Sigmoid colon (tissue), 7 donors: ENCODE measurements around the gene GLYAT. TPM values are rescaled to one million over a fixed set of nuclear protein-coding genes. Genes with fewer than 3 reads are reported as not detected.

Experiments used
- DNase-seq: peaks from one replicate; pipeline ENCODE4 v3.0.0-alpha.2; 2019
- H3K27ac ChIP-seq, 4 donors: fragments of 200-600 bp; sonication (generic); one replicate each; pipeline ENCODE4 v1.5.1; 2016 to 2019; ENCODE audit warnings: mild to moderate bottlenecking in 1 of 4
- H3K27me3 ChIP-seq, 3 donors: fragments of 200-600 bp; sonication (generic); one replicate each; pipeline ENCODE4 v1.5.1; 2019; ENCODE audit warnings: mild to moderate bottlenecking in 1 of 3
- H3K36me3 ChIP-seq, 4 donors: fragments of 200-600 bp; sonication (generic); one replicate each; pipeline ENCODE4 v1.5.1; 2016 to 2019
- H3K4me1 ChIP-seq, 4 donors: fragments of 200-600 bp; sonication (generic); one replicate each; pipeline ENCODE4 v1.5.1; 2017 to 2019
- H3K4me3 ChIP-seq, 4 donors: fragments of 200-600 bp; sonication (generic); one replicate each; pipeline ENCODE4 v1.5.1; 2017 to 2019; ENCODE audit warnings: mild to moderate bottlenecking in 2 of 4, moderate library complexity in 1 of 4
- H3K9me3 ChIP-seq, 4 donors: fragments of 200-600 bp in 3 of 4; sonication (generic) in 3 of 4; one replicate each; pipeline versions ENCODE4 v1.5.1 to v1.6.1; 2013 to 2019
- CTCF ChIP-seq, 4 experiments: fragments of 450-650 bp in 3 of 4; fragments of 200-600 bp in 1 of 4; IDR thresholded peaks; one replicate each; pipeline ENCODE4 v1.5.1; 2016 to 2019; ENCODE audit warnings: antibody characterized with exemption in 4 of 4, mild to moderate bottlenecking in 3 of 4, moderate library complexity in 2 of 4
- EP300 ChIP-seq, 4 donors: sonication (generic); formaldehyde crosslinking; IDR thresholded peaks; one replicate each; pipeline ENCODE4 v1.6.1; 2017; ENCODE audit warnings: antibody characterized with exemption in 4 of 4
- POLR2A ChIP-seq, 2 donors: fragments of 450-650 bp; IDR thresholded peaks; one replicate each; pipeline ENCODE4 v1.6.1; 2016; ENCODE audit warnings: antibody characterized with exemption in 2 of 2, mild to moderate bottlenecking in 2 of 2, moderate library complexity in 2 of 2
- POLR2AphosphoS5 ChIP-seq, 4 donors: sonication (generic); formaldehyde crosslinking; IDR thresholded peaks; one replicate each; pipeline ENCODE4 v1.6.1; 2017; ENCODE audit warnings: antibody characterized with exemption in 4 of 4
- WGBS, 2 donors: extraction: QIAGEN DNeasy Blood & Tissue Kit; methylation state at CpG; one replicate each; pipeline ENCODE4 v1.1.7; 2013; 5-methylcytosine and 5-hydroxymethylcytosine counted together
- intact Hi-C: fragments of 100-400 bp; cut with DNase I; formaldehyde crosslinking; loops from one replicate; pipeline ENCODE4 v1.15.1; 2023
- polyA plus RNA-seq, 3 donors: library from polyadenylated mRNA; stranded (reverse); fragments of 200-250 nt; gene quantifications; one replicate each; pipeline ENCODE4 v1.2.3, GENCODE V29; 2013
- total RNA-seq, 4 donors: library from RNA; depleted of rRNA; stranded (reverse); fragments of >200 nt; gene quantifications; one replicate each; pipeline ENCODE4 v1.1.0, GENCODE V29; 2016
- donor health status: healthy with polysubstance abuse.
- donor health status: Bipolar disorder and iron deficiency.
- donor health status: healthy.

The GLYAT gene
- total and polyA plus RNA-seq, 7 donors, result 0.16 TPM; not detected in 6

- Histone ChIP-seq H3K27me3 (no peaks in the 10 kb centered on the region), H3K36me3 (no peaks in the 10 kb centered on the region), H3K9me3 (peaks cover 0 to 8% (median 2%) of the 10 kb centered on the region in 4 donors), H3K4me3 (no peak overlapping the region), H3K4me1 (no peaks in the 10 kb centered on the region), H3K27ac (no peak overlapping the region)
- DNase-seq, result no peak
- intact Hi-C loops, result no loop called here
- no peak for TF ChIP-seq POLR2A (IDR thresholded peaks at IDR 0.05)
- TF ChIP-seq POLR2AphosphoS5 (IDR thresholded peaks at IDR 0.05), result no peak
- TF ChIP-seq EP300 (IDR thresholded peaks at IDR 0.05), result no peak
- no peak for TF ChIP-seq CTCF (IDR thresholded peaks at IDR 0.05)
Observed at GRCh38 chr11:58744988-58745704, 13.4 kb upstream of the GLYAT start.

- H3K9me3 ChIP-seq, result peaks cover 0 to 8% (median 2%) of the 10 kb centered on the region in 4 donors
- no peak overlapping the region for H3K27ac ChIP-seq
- H3K4me1 ChIP-seq, result no peaks in the 10 kb centered on the region
- no peak overlapping the region for H3K4me3 ChIP-seq
- intact Hi-C loops, result no loop called here
- no peak for TF ChIP-seq EP300 (IDR thresholded peaks at IDR 0.05)
- no peaks in the 10 kb centered on the region for H3K27me3 ChIP-seq
- no peak for DNase-seq
- H3K36me3 ChIP-seq, result no peaks in the 10 kb centered on the region
- WGBS, 2 donors, result 56 to 60% methylated on average over 3 of the region's 3 CpGs
Observed at GRCh38 chr11:58742981-58743880, 11.5 kb upstream of the GLYAT start.

GRCh38 chr11:58742140-58742539 lies 10.4 kb upstream of the GLYAT start:
- H3K9me3 ChIP-seq, result peaks cover 0 to 8% (median 2%) of the 10 kb centered on the region in 4 donors
- 80 to 84% methylated on average over 2 of the region's 2 CpGs for WGBS, 2 donors
- TF ChIP-seq EP300 (IDR thresholded peaks at IDR 0.05) (no peak), POLR2A (IDR thresholded peaks at IDR 0.05) (no peak), CTCF (IDR thresholded peaks at IDR 0.05) (no peak)

GRCh38 chr11:58741127-58741526 lies 9.4 kb upstream of the GLYAT start:
- no peak overlapping the region for H3K27ac ChIP-seq
- no peak for TF ChIP-seq CTCF (IDR thresholded peaks at IDR 0.05)
- TF ChIP-seq POLR2A (IDR thresholded peaks at IDR 0.05), result no peak
- TF ChIP-seq POLR2AphosphoS5 (IDR thresholded peaks at IDR 0.05), result no peak
- no peak for TF ChIP-seq EP300 (IDR thresholded peaks at IDR 0.05)
- intact Hi-C loops, result no loop called here
- no peaks in the 10 kb centered on the region for H3K27me3 ChIP-seq
- no peaks in the 10 kb centered on the region for H3K36me3 ChIP-seq
- 82 to 89% methylated on average over 1 of the region's 1 CpG for WGBS, 2 donors
- H3K4me3 ChIP-seq, result no peak overlapping the region
- peaks cover 0 to 8% (median 2%) of the 10 kb centered on the region in 4 donors for H3K9me3 ChIP-seq
- no peaks in the 10 kb centered on the region for H3K4me1 ChIP-seq
- no peak for DNase-seq

More at GRCh38 chr11:58742140-58742539, 10.4 kb upstream of the GLYAT start:
- no peak overlapping the region for H3K27ac ChIP-seq
- H3K4me1 ChIP-seq, result no peaks in the 10 kb centered on the region
- no peak overlapping the region for H3K4me3 ChIP-seq
- no peak for DNase-seq
- no peaks in the 10 kb centered on the region for H3K27me3 ChIP-seq
- intact Hi-C loops, result no loop called here
- H3K36me3 ChIP-seq, result no peaks in the 10 kb centered on the region

GRCh38 chr11:58740447-58740846 lies 8.7 kb upstream of the GLYAT start:
- Histone ChIP-seq H3K27me3 (no peaks in the 10 kb centered on the region), H3K9me3 (peaks cover 0 to 8% (median 2%) of the 10 kb centered on the region in 4 donors), H3K36me3 (no peaks in the 10 kb centered on the region), H3K4me3 (no peak overlapping the region), H3K27ac (no peak overlapping the region), H3K4me1 (no peaks in the 10 kb centered on the region)
- intact Hi-C loops, result no loop called here
- WGBS, 2 donors, result 72 to 88% methylated on average over 4 of the region's 4 CpGs
- no peak for DNase-seq
- TF ChIP-seq CTCF (IDR thresholded peaks at IDR 0.05), result no peak
- TF ChIP-seq EP300 (IDR thresholded peaks at IDR 0.05), result no peak
- no peak for TF ChIP-seq POLR2A (IDR thresholded peaks at IDR 0.05)
- TF ChIP-seq POLR2AphosphoS5 (IDR thresholded peaks at IDR 0.05), result no peak
